ENCODE data around the gene PRKCE. TPM values are rescaled to one million over a fixed set of nuclear protein-coding genes. Genes with fewer than 3 reads are reported as not detected.
"Not testable (repeated sequence)": the region's sequence is repeated elsewhere in the genome, so short reads cannot be mapped to it uniquely, and the experiment has no call there.

Gene PRKCE
- total and polyA plus RNA-seq, 7 donors, result 3.0 to 22.8 (median 16.1) TPM

- intact Hi-C loops (cut with DNase I), result no loop called here
- TF ChIP-seq, protein P1, sequence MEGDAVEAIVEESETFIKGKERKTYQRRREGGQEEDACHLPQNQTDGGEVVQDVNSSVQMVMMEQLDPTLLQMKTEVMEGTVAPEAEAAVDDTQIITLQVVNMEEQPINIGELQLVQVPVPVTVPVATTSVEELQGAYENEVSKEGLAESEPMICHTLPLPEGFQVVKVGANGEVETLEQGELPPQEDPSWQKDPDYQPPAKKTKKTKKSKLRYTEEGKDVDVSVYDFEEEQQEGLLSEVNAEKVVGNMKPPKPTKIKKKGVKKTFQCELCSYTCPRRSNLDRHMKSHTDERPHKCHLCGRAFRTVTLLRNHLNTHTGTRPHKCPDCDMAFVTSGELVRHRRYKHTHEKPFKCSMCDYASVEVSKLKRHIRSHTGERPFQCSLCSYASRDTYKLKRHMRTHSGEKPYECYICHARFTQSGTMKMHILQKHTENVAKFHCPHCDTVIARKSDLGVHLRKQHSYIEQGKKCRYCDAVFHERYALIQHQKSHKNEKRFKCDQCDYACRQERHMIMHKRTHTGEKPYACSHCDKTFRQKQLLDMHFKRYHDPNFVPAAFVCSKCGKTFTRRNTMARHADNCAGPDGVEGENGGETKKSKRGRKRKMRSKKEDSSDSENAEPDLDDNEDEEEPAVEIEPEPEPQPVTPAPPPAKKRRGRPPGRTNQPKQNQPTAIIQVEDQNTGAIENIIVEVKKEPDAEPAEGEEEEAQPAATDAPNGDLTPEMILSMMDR (IDR thresholded peaks at IDR 0.05), result no peak
- H3K36me3 ChIP-seq (ENCODE audit: insufficient read depth in 1 of 2, low read depth in 1 of 2), result no peaks in the 10 kb centered on the region
- 86 to 89% (median 88%) methylated on average over 9 of the region's 9 CpGs for WGBS, 3 donors
- no peaks in the 10 kb centered on the region for H3K27me3 ChIP-seq (ENCODE audit: insufficient read depth in 3 of 3, low read length in 2 of 3)
- DNase-seq (no peak), ATAC-seq (no peak)
- H3K27ac ChIP-seq, result no peak overlapping the region
- no peak overlapping the region for H3K4me3 ChIP-seq
- H3K9me3 ChIP-seq, result no peaks in the 10 kb centered on the region
- H3K4me1 ChIP-seq, result peaks cover 12% of the 10 kb centered on the region
Observed at GRCh38 chr2:45856391-45857274, 205.2 kb downstream of the PRKCE start.

- ATAC-seq, result no peak
- no peaks in the 10 kb centered on the region for H3K9me3 ChIP-seq
- peaks cover 12% of the 10 kb centered on the region for H3K4me1 ChIP-seq
- 59 to 69% (median 69%) methylated on average over 4 of the region's 4 CpGs for WGBS, 3 donors
- TF ChIP-seq, protein P1 (IDR thresholded peaks at IDR 0.05), result no peak
- intact Hi-C loops (cut with DNase I), result no loop called here
- no peaks in the 10 kb centered on the region for H3K36me3 ChIP-seq (ENCODE audit: insufficient read depth in 1 of 2, low read depth in 1 of 2)
- H3K4me3 ChIP-seq, result no peak overlapping the region
- no peak for DNase-seq
- no peak overlapping the region for H3K27ac ChIP-seq
- no peaks in the 10 kb centered on the region for H3K27me3 ChIP-seq (ENCODE audit: insufficient read depth in 3 of 3, low read length in 2 of 3)
Observed at GRCh38 chr2:45857275-45857609, 205.8 kb downstream of the PRKCE start.

- intact Hi-C loops (cut with DNase I), result no loop called here
- ATAC-seq (peak in 1 of 4 donors; percentile 41), DNase-seq (no peak)
- H3K4me3 ChIP-seq, result no peak overlapping the region
- peaks cover 12% of the 10 kb centered on the region for H3K4me1 ChIP-seq
- H3K27ac ChIP-seq, result no peak overlapping the region
- 84 to 88% (median 85%) methylated on average over 11 of the region's 11 CpGs for WGBS, 3 donors
- no peaks in the 10 kb centered on the region for H3K9me3 ChIP-seq
- TF ChIP-seq, protein P1 (IDR thresholded peaks at IDR 0.05), result no peak
- no peaks in the 10 kb centered on the region for H3K36me3 ChIP-seq (ENCODE audit: insufficient read depth in 1 of 2, low read depth in 1 of 2)
- no peaks in the 10 kb centered on the region for H3K27me3 ChIP-seq (ENCODE audit: insufficient read depth in 3 of 3, low read length in 2 of 3)
Observed at GRCh38 chr2:45857867-45858520, 206.5 kb downstream of the PRKCE start.

- ATAC-seq; intact Hi-C loops (cut with DNase I); H3K27me3 ChIP-seq (ENCODE audit: insufficient read depth in 3 of 3, low read length in 2 of 3); H3K27ac ChIP-seq; H3K9me3 ChIP-seq; H3K36me3 ChIP-seq (ENCODE audit: insufficient read depth in 1 of 2, low read depth in 1 of 2); DNase-seq; H3K4me3 ChIP-seq: not testable (repeated sequence)
- H3K4me1 ChIP-seq, result peaks cover 12% of the 10 kb centered on the region
- 74 to 96% (median 89%) methylated on average over 5 of the region's 5 CpGs for WGBS, 3 donors
Observed at GRCh38 chr2:45858872-45859271, 207.4 kb downstream of the PRKCE start.

DNA sequence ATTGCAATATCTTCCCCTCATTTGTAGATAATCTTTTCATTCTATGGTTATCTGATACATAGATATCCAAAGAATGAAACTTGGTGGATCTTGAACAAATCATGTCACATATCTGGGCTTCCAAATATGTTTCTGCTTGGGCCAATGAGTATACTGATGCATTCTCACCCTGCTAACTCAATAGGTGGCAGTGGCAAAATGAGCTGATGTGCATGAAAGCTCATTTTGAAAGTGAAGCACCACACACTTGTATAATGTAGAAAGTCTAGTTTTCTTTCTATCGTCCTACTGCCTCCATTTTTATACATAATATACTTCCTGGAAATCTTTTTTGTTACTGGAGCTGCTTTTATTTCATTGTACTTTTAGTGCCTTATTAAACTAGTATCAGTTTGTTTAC is 208.2 kb downstream of the PRKCE start:
- ATAC-seq, result no peak
- Histone ChIP-seq H3K4me3 (no peak overlapping the region), H3K27me3 (ENCODE audit: insufficient read depth in 3 of 3, low read length in 2 of 3) (no peaks in the 10 kb centered on the region), H3K9me3 (no peaks in the 10 kb centered on the region), H3K27ac (no peak overlapping the region), H3K4me1 (peaks cover 12% of the 10 kb centered on the region), H3K36me3 (ENCODE audit: insufficient read depth in 1 of 2, low read depth in 1 of 2) (no peaks in the 10 kb centered on the region)
- 82 to 92% (median 88%) methylated on average over 1 of the region's 1 CpG for WGBS, 3 donors
- DNase-seq, result no peak
- TF ChIP-seq, protein P1 (IDR thresholded peaks at IDR 0.05), result no peak
- intact Hi-C loops (cut with DNase I), result no loop called here

Measured in psoas muscle (tissue), 8 donors.